A549 (cell line): Measurements from ENCODE around the gene INTS6. TPM values are rescaled to one million over a fixed set of nuclear protein-coding genes. Genes with fewer than 3 reads are reported as not detected.

Experiments used
- ATAC-seq, 2 experiments: fragments of 200-7000 bp in 1 of 2; fragments of >200 bp in 1 of 2; cut with Nextera tagmentation in 1 of 2; cut with Tn5 transposase in 1 of 2; 3 replicates each; pipeline versions ENCODE4 v1.8.0 to v1.9.1; 2018 to 2020; ENCODE audit warnings: mild to moderate bottlenecking in 1 of 2, moderate library complexity in 1 of 2
- CTCF ChIA-PET: fragments of 300-600 bp; sonication (Branson Sonifier 250); formaldehyde crosslinking; extraction: SDS; loops from one replicate; lab custom pipeline; 2021; ENCODE audit warnings: antibody characterized with exemption, inconsistent platforms; lab: Yijun Ruan, JAX
- POLR2A ChIA-PET: fragments of 350-600 bp; formaldehyde crosslinking; extraction: SDS; loops from one replicate; lab custom pipeline; 2021; ENCODE audit warnings: antibody characterized with exemption, inconsistent platforms; lab: Yijun Ruan, JAX
- DNase-seq, 2 experiments: peaks; one replicate each; pipeline versions ENCODE4 v3.0.0 to v3.0.0-alpha.2; 2011 to 2016; ENCODE audit warnings: low read depth in 1 of 2, low spot score in 1 of 2
- FAIRE-seq: peaks from 2 replicates; lab custom pipeline; 2011; peaks lifted over from hg19 to GRCh38; lab: Jason Lieb, UNC
- H3K27ac ChIP-seq, 2 experiments: fragments of >200 bp; sonication (Bioruptor Twin); formaldehyde crosslinking; 3 replicates each; pipeline ENCODE4 v1.5.1; 2016 to 2017
- H3K4me1 ChIP-seq: fragments of >200 bp; sonication (Bioruptor Twin); formaldehyde crosslinking; 3 replicates; pipeline ENCODE4 v1.6.1; 2016
- H3K4me2 ChIP-seq: fragments of >200 bp; sonication (Bioruptor Twin); formaldehyde crosslinking; 3 replicates; pipeline ENCODE4 v1.6.1; 2016
- H3K4me3 ChIP-seq: fragments of >200 bp; sonication (Bioruptor Twin); formaldehyde crosslinking; 3 replicates; pipeline ENCODE4 v1.5.1; 2016
- H3K9me3 ChIP-seq: fragments of >200 bp; sonication (Bioruptor Twin); formaldehyde crosslinking; 3 replicates; pipeline ENCODE4 v1.6.1; 2016
- CBX8 ChIP-seq: fragments of 200-600 bp; sonication (generic); IDR thresholded peaks from 2 replicates; pipeline ENCODE4 v1.6.1; 2016
- CEBPB ChIP-seq, 2 experiments: fragments of >200 bp in 1 of 2; sonication (Bioruptor Twin) in 1 of 2; formaldehyde crosslinking in 1 of 2; IDR thresholded peaks; 2 replicates each; pipeline ENCODE4 v1.6.1; 2012 to 2016
- CHD2 ChIP-seq: fragments of 150-350 bp; IDR thresholded peaks from 2 replicates; pipeline ENCODE4 v1.6.1; 2014; ENCODE audit warnings: low read length; ENCODE audit not compliant: partially characterized antibody
- EHMT2 ChIP-seq: fragments of 200-600 bp; sonication (generic); IDR thresholded peaks from 2 replicates; pipeline ENCODE4 v1.6.1; 2016; ENCODE audit warnings: antibody characterized with exemption, low read depth, mild to moderate bottlenecking, moderate library complexity
- NFE2L2 ChIP-seq: fragments of 150-350 bp; conservative IDR thresholded peaks from 2 replicates; pipeline ENCODE4 v1.6.1; 2014; ENCODE audit warnings: low read length
- NR3C1 ChIP-seq: fragments of >200 bp; sonication (Bioruptor Twin); formaldehyde crosslinking; IDR thresholded peaks from 3 replicates; pipeline ENCODE4 v1.6.1; 2017
- RCOR1 ChIP-seq: fragments of 150-350 bp; IDR thresholded peaks from 2 replicates; pipeline ENCODE4 v1.6.1; 2014; ENCODE audit warnings: antibody characterized with exemption, low read length, low read depth
- TFCP2L1 ChIP-seq: fragments of 250-450 bp; sonication (Bioruptor Pico); IDR thresholded peaks from 2 replicates; pipeline ENCODE4 v1.5.0; 2021; ENCODE audit warnings: mild to moderate bottlenecking
- TP53 ChIP-seq: fragments of 250-450 bp; sonication (Bioruptor Pico); IDR thresholded peaks from 2 replicates; pipeline ENCODE4 v1.5.0; 2021; ENCODE audit warnings: mild to moderate bottlenecking, moderate library complexity
- ZC3H11A ChIP-seq: fragments of 450-650 bp; IDR thresholded peaks from 2 replicates; pipeline ENCODE4 v1.6.1; 2014; ENCODE audit warnings: antibody characterized with exemption, mild to moderate bottlenecking
- ZFP36 ChIP-seq: fragments of 450-650 bp; IDR thresholded peaks from 2 replicates; pipeline ENCODE4 v1.6.1; 2014; ENCODE audit warnings: borderline replicate concordance; ENCODE audit not compliant: partially characterized antibody
- ZNF302 ChIP-seq: fragments of 250-450 bp; sonication (Bioruptor Pico); IDR thresholded peaks from 2 replicates; pipeline ENCODE4 v1.9.0; 2021; ENCODE audit warnings: inconsistent platforms, mild to moderate bottlenecking, moderate library complexity
- polyA plus RNA-seq, 4 experiments: library from polyadenylated mRNA; depleted of rRNA in 3 of 4; stranded (reverse); fragments of >200 nt; fragmentation: RNase III in 1 of 4; extraction: RNeasy Plus Mini Kit Qiagen cat#74134 plus additional on column Dnase treatment in 1 of 4; gene quantifications; 2 replicates in 3 of 4; 3 replicates in 1 of 4; pipeline ENCODE4 v1.2.3, GENCODE V29; 2011 to 2017
- TF ChIP-seq, protein P1 (sequence below): fragments of >200 bp; sonication (Bioruptor Twin); formaldehyde crosslinking; IDR thresholded peaks from 3 replicates; pipeline ENCODE4 v1.5.1; 2016
- TF ChIP-seq, protein P2 (sequence below): IDR thresholded peaks from 2 replicates; pipeline ENCODE4 v1.6.1; 2012
- TF ChIP-seq, protein P3 (sequence below): IDR thresholded peaks from 2 replicates; pipeline ENCODE4 v1.6.1; 2012; ENCODE audit warnings: low read depth, borderline replicate concordance
- TF ChIP-seq, protein P4 (sequence below): fragments of 450-650 bp; IDR thresholded peaks from 2 replicates; pipeline ENCODE4 v1.6.1; 2014; ENCODE audit warnings: antibody characterized with exemption
- TF ChIP-seq, protein P5 (sequence below): fragments of 150-350 bp; IDR thresholded peaks from 2 replicates; pipeline ENCODE4 v1.6.1; 2014; ENCODE audit warnings: low read depth, mild to moderate bottlenecking, low read length
- TF ChIP-seq, protein P6 (sequence below): fragments of >200 bp; sonication (Bioruptor Twin); formaldehyde crosslinking; IDR thresholded peaks from 2 replicates; pipeline ENCODE4 v1.6.1; 2016

INTS6 gene
- polyA plus RNA-seq, 2 of the 4 experiments (the other 2 are of a cell fraction) = 11.5 to 37.1 TPM

DNA sequence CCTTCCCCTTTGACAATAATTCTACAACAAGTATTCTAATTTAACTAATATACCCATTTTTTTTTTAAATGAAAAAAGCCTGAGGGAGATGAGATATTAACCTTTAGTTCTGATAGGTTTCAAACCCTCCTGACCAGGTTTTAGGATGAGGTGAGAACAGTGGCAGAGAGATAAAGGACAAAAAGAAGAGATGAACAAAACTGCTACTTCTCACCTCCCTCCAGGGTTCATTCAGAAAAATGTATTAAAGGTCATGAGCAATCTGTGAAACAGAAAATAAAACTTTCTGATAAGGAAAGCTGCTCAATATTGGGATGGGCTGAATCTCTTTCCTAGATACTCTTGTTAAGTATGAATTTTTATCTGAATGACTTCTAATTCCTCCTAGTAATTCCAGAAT, 89.2 kb downstream of the INTS6 start:
- FAIRE-seq (no peak), ATAC-seq (no peak), DNase-seq (no peak)
- Histone ChIP-seq H3K4me3 (no peak overlapping the region), H3K4me1 (no peaks in the 10 kb centered on the region), H3K27ac (no peak overlapping the region), H3K9me3 (no peaks in the 10 kb centered on the region), H3K4me2 (no peak overlapping the region)
- TF ChIP-seq, protein P1, sequence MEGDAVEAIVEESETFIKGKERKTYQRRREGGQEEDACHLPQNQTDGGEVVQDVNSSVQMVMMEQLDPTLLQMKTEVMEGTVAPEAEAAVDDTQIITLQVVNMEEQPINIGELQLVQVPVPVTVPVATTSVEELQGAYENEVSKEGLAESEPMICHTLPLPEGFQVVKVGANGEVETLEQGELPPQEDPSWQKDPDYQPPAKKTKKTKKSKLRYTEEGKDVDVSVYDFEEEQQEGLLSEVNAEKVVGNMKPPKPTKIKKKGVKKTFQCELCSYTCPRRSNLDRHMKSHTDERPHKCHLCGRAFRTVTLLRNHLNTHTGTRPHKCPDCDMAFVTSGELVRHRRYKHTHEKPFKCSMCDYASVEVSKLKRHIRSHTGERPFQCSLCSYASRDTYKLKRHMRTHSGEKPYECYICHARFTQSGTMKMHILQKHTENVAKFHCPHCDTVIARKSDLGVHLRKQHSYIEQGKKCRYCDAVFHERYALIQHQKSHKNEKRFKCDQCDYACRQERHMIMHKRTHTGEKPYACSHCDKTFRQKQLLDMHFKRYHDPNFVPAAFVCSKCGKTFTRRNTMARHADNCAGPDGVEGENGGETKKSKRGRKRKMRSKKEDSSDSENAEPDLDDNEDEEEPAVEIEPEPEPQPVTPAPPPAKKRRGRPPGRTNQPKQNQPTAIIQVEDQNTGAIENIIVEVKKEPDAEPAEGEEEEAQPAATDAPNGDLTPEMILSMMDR = no peak
- TF ChIP-seq ZNF302 (CRISPR knock-in tag) = no peak
- TF ChIP-seq ZFP36 = no peak
- TF ChIP-seq NFE2L2 = no peak
- no peak for TF ChIP-seq CEBPB (IDR thresholded peaks at IDR 0.05)
- POLR2A ChIA-PET = no interaction called here
- CTCF ChIA-PET = no interaction called here

DNA sequence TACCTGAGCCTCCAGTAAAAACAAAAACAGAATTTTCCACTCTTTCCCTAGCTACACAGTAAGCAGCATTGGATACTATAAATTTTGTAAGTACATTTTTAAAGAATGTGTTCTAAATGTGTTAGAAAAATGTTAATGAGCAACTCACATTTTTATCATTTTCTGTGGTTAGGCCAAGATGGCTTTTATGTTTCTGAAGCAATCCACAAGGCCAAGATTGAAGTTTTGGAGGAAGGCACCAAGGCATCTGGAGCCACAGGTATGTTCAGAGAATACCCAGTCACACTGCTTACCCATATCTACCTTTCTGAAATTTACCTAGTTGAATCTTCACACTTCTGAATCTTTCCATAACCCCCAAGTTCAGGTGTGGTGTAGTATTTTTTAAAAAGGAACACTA, 91.7 kb downstream of the INTS6 start:
- ChIA-PET CTCF (no interaction called here), POLR2A (no interaction called here)
- no peak for FAIRE-seq

More for the DNA sequence above, 91.7 kb downstream of the INTS6 start:
- no peak for DNase-seq
- H3K4me3 ChIP-seq = no peak overlapping the region
- no peak for TF ChIP-seq TFCP2L1 (CRISPR knock-in tag)
- TF ChIP-seq CEBPB (IDR thresholded peaks at IDR 0.05) = no peak
- no peak for TF ChIP-seq RCOR1
- TF ChIP-seq NFE2L2 = no peak
- TF ChIP-seq, protein P1 = no peak
- no peak for TF ChIP-seq ZC3H11A
- no peak for TF ChIP-seq CBX8
- TF ChIP-seq CHD2 = no peak
- no peak for TF ChIP-seq EHMT2
- TF ChIP-seq, protein P2, sequence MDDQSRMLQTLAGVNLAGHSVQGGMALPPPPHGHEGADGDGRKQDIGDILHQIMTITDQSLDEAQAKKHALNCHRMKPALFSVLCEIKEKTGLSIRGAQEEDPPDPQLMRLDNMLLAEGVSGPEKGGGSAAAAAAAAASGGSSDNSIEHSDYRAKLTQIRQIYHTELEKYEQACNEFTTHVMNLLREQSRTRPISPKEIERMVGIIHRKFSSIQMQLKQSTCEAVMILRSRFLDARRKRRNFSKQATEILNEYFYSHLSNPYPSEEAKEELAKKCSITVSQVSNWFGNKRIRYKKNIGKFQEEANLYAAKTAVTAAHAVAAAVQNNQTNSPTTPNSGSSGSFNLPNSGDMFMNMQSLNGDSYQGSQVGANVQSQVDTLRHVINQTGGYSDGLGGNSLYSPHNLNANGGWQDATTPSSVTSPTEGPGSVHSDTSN = no peak
- TF ChIP-seq, protein P3, sequence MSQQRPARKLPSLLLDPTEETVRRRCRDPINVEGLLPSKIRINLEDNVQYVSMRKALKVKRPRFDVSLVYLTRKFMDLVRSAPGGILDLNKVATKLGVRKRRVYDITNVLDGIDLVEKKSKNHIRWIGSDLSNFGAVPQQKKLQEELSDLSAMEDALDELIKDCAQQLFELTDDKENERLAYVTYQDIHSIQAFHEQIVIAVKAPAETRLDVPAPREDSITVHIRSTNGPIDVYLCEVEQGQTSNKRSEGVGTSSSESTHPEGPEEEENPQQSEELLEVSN = no peak
- TF ChIP-seq, protein P4, sequence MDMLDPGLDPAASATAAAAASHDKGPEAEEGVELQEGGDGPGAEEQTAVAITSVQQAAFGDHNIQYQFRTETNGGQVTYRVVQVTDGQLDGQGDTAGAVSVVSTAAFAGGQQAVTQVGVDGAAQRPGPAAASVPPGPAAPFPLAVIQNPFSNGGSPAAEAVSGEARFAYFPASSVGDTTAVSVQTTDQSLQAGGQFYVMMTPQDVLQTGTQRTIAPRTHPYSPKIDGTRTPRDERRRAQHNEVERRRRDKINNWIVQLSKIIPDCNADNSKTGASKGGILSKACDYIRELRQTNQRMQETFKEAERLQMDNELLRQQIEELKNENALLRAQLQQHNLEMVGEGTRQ = no peak
- no peak for TF ChIP-seq NR3C1
- TF ChIP-seq, protein P5, sequence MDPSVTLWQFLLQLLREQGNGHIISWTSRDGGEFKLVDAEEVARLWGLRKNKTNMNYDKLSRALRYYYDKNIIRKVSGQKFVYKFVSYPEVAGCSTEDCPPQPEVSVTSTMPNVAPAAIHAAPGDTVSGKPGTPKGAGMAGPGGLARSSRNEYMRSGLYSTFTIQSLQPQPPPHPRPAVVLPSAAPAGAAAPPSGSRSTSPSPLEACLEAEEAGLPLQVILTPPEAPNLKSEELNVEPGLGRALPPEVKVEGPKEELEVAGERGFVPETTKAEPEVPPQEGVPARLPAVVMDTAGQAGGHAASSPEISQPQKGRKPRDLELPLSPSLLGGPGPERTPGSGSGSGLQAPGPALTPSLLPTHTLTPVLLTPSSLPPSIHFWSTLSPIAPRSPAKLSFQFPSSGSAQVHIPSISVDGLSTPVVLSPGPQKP = no peak
- TF ChIP-seq TP53 (CRISPR knock-in tag) = no peak
- TF ChIP-seq, protein P6, sequence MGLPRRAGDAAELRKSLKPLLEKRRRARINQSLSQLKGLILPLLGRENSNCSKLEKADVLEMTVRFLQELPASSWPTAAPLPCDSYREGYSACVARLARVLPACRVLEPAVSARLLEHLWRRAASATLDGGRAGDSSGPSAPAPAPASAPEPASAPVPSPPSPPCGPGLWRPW = no peak
- TF ChIP-seq, all 56 proteins: peak for 0
- no peak overlapping the region for H3K4me2 ChIP-seq
- no peaks in the 10 kb centered on the region for H3K9me3 ChIP-seq
- H3K4me1 ChIP-seq = no peaks in the 10 kb centered on the region
- no peak for ATAC-seq
- H3K27ac ChIP-seq = no peak overlapping the region
